K562 (cell line): Measurements from ENCODE around the gene TUB. TPM values are rescaled to one million over a fixed set of nuclear protein-coding genes. Genes with fewer than 3 reads are reported as not detected.

Source experiments
- ATAC-seq: fragments of 200-7000 bp; cut with Tn5 transposase; 3 replicates; pipeline ENCODE4 v1.9.1; 2020; ENCODE audit warnings: moderate library complexity
- BruUV-seq: library from RNA; stranded (reverse); fragments of 400-500 nt; replicated peaks from 2 replicates; lab custom pipeline; 2021; lab: Mats Ljungman, UMichigan
- CTCF ChIA-PET: fragments of 300-600 bp; formaldehyde crosslinking; extraction: SDS; loops from one replicate; lab custom pipeline; 2021; ENCODE audit warnings: low intra/inter-chr PET ratio; lab: Yijun Ruan, JAX
- POLR2A ChIA-PET: fragments of 300-600, 350-650 bp; sonication (Branson Sonifier 250); formaldehyde crosslinking; extraction: SDS; loops from one replicate; lab custom pipeline; 2021; ENCODE audit warnings: antibody characterized with exemption, inconsistent platforms; lab: Yijun Ruan, JAX
- DNase-seq, 4 experiments: peaks; one replicate each; pipeline versions ENCODE4 v3.0.0 to v3.0.0-alpha.2; 2011 to 2018; ENCODE audit warnings: low spot score in 3 of 4, mixed read lengths in 3 of 4; ENCODE audit errors: extremely low read depth in 1 of 4
- FAIRE-seq: peaks from 2 replicates; lab custom pipeline; 2011; peaks lifted over from hg19 to GRCh38; lab: Jason Lieb, UNC
- H2AFZ ChIP-seq: 2 replicates; pipeline ENCODE4 v1.6.0; 2011; ENCODE audit warnings: low read depth, low read length, control low read depth, inconsistent platforms
- H3K27ac ChIP-seq: fragments of 200-600 bp; 3 replicates; pipeline ENCODE4 v1.8.0; 2011; ENCODE audit warnings: low read depth, mild to moderate bottlenecking, control low read depth, inconsistent platforms, low read length, moderate library complexity, mixed read lengths; ENCODE audit errors: extremely low read depth
- H3K27me3 ChIP-seq, 2 experiments: fragments of 300-600 bp in 1 of 2; 2 replicates in 1 of 2; 3 replicates in 1 of 2; pipeline versions ENCODE4 v1.6.0 to v1.8.0; 2011; ENCODE audit warnings: inconsistent platforms in 2 of 2, low read length in 2 of 2, mild to moderate bottlenecking in 1 of 2, mixed read lengths in 1 of 2, moderate library complexity in 1 of 2; ENCODE audit not compliant: control insufficient read depth in 2 of 2, insufficient read depth in 2 of 2
- H3K36me3 ChIP-seq: fragments of 300-600 bp; 3 replicates; pipeline ENCODE4 v1.8.0; 2011; ENCODE audit warnings: mild to moderate bottlenecking, low read length, inconsistent platforms; ENCODE audit not compliant: control insufficient read depth, insufficient read depth
- H3K4me1 ChIP-seq, 2 experiments: fragments of 200-600 bp in 1 of 2; replicated peaks in 1 of 2; 2 replicates in 1 of 2; 3 replicates in 1 of 2; pipeline versions ENCODE4 v1.5.1 to v1.8.0; 2011; ENCODE audit warnings: inconsistent platforms in 2 of 2, low read length in 2 of 2, mild to moderate bottlenecking in 1 of 2, mixed read lengths in 1 of 2, moderate library complexity in 1 of 2; ENCODE audit not compliant: control insufficient read depth in 2 of 2, insufficient read depth in 2 of 2
- H3K4me2 ChIP-seq: 2 replicates; pipeline ENCODE4 v1.6.1; 2011; ENCODE audit warnings: low read length, control low read depth, inconsistent platforms, mixed read lengths; ENCODE audit not compliant: insufficient read depth
- H3K4me3 ChIP-seq: fragments of 200-600 bp; sonication (generic), shearing (Covaris generic); 2 replicates; pipeline ENCODE4 v1.5.1; 2016; ENCODE audit warnings: control low read depth, inconsistent platforms
- H3K79me2 ChIP-seq: fragments of 200-600 bp; 3 replicates; pipeline ENCODE4 v1.8.0; 2011; ENCODE audit warnings: low read length, inconsistent platforms; ENCODE audit not compliant: control insufficient read depth, insufficient read depth
- H3K9ac ChIP-seq, 2 experiments: 2 replicates each; pipeline versions ENCODE4 v1.6.0 to v1.6.1; 2011; ENCODE audit warnings: low read depth in 2 of 2, low read length in 2 of 2, control low read depth in 1 of 2, inconsistent platforms in 1 of 2, mild to moderate bottlenecking in 1 of 2, mixed read lengths in 1 of 2; ENCODE audit not compliant: insufficient read depth in 1 of 2
- H3K9me1 ChIP-seq: one replicate; pipeline ENCODE4 v1.6.0; 2011; ENCODE audit warnings: inconsistent platforms, mild to moderate bottlenecking, low read length, moderate library complexity; ENCODE audit not compliant: control insufficient read depth, insufficient read depth
- H3K9me3 ChIP-seq: replicated peaks from 2 replicates; pipeline ENCODE4 v1.5.1; 2011; ENCODE audit warnings: low read depth, low read length, inconsistent platforms; ENCODE audit not compliant: control insufficient read depth, insufficient read depth
- H4K20me1 ChIP-seq: replicated peaks from 2 replicates; pipeline ENCODE4 v1.6.1; 2011; ENCODE audit warnings: low read length, inconsistent platforms, mixed read lengths; ENCODE audit not compliant: control insufficient read depth, insufficient read depth
- C11orf30 ChIP-seq: fragments of 450-650 bp; IDR thresholded peaks from 2 replicates; pipeline ENCODE4 v1.6.1; 2016; ENCODE audit warnings: low read depth, mild to moderate bottlenecking
- COPS2 ChIP-seq: fragments of 450-650 bp; conservative IDR thresholded peaks from 2 replicates; pipeline ENCODE4 v1.6.1; 2016; ENCODE audit warnings: mild to moderate bottlenecking, moderate library complexity
- GTF2A2 ChIP-seq: IDR thresholded peaks from 2 replicates; pipeline ENCODE4 v1.6.1; 2016; ENCODE audit warnings: mild to moderate bottlenecking, missing genetic modification characterization, missing compliant biosample characterization
- HNRNPH1 ChIP-seq: fragments of 200-400 bp; formaldehyde crosslinking; optimal IDR thresholded peaks from 2 replicates; pipeline ENCODE3; 2017; ENCODE audit warnings: low read depth, mild to moderate bottlenecking, low read length, moderate library complexity
- MAFF ChIP-seq: IDR thresholded peaks from 2 replicates; pipeline ENCODE4 v1.6.1; 2012; ENCODE audit warnings: low read length, improper control_type of control experiment
- MAFG ChIP-seq: fragments of 450-650 bp; conservative IDR thresholded peaks from 2 replicates; pipeline ENCODE4 v1.6.1; 2016; ENCODE audit warnings: missing genetic modification characterization, missing compliant biosample characterization
- MTA1 ChIP-seq: fragments of 450-650 bp; IDR thresholded peaks from 2 replicates; pipeline ENCODE4 v1.6.1; 2017; ENCODE audit warnings: borderline replicate concordance
- NFXL1 ChIP-seq: fragments of 450-650 bp; formaldehyde crosslinking; IDR thresholded peaks from 2 replicates; pipeline ENCODE4 v1.4.0; 2021; ENCODE audit warnings: mild to moderate bottlenecking
- RBM39 ChIP-seq: fragments of 200-400 bp; formaldehyde crosslinking; optimal IDR thresholded peaks from 2 replicates; pipeline ENCODE3; 2018; ENCODE audit warnings: low read depth, low read length
- TAL1 ChIP-seq: fragments of 450-650 bp; IDR thresholded peaks from 2 replicates; pipeline ENCODE4 v1.6.1; 2016; ENCODE audit warnings: mild to moderate bottlenecking
- XRCC5 ChIP-seq: fragments of 200-400 bp; formaldehyde crosslinking; IDR thresholded peaks from 2 replicates; pipeline ENCODE4 v1.6.1; 2017; ENCODE audit warnings: low read depth, mild to moderate bottlenecking, low read length
- ZBED1 ChIP-seq: IDR thresholded peaks from 2 replicates; pipeline ENCODE4 v1.6.1; 2014
- ZNF316 ChIP-seq: fragments of 450-650 bp; IDR thresholded peaks from 2 replicates; pipeline ENCODE4 v1.6.1; 2016
- ZNF583 ChIP-seq: fragments of 250-450 bp; sonication (Bioruptor Pico); IDR thresholded peaks from 2 replicates; pipeline ENCODE4 v1.4.0; 2020
- WGBS: fragments of 100-300 bp; shearing (Covaris generic); methylation state at CpG from one replicate; pipeline ENCODE4 v1.1.6; 2016; ENCODE audit warnings: low coverage, mixed read lengths; ENCODE audit not compliant: insufficient coverage; ENCODE audit errors: missing lambda C conversion rate; 5-methylcytosine and 5-hydroxymethylcytosine counted together
- in situ Hi-C: fragments of 300-500 bp; cut with MboI; formaldehyde crosslinking; loops from 4 replicates; pipeline ENCODE4 v1.15.0; 2018; ENCODE audit warnings: inconsistent platforms, mixed read lengths
- intact Hi-C: fragments of 100-400 bp; cut with micrococcal nuclease; formaldehyde crosslinking; loops from 2 replicates; pipeline ENCODE4 v1.14.2; 2022
- polyA plus RNA-seq, 8 experiments: library from polyadenylated mRNA; depleted of rRNA in 4 of 8; stranded (reverse) in 5 of 8; unstranded in 3 of 8; fragments of >200 nt; fragmentation: Nextera tagmentation in 2 of 8; fragmentation: Illumina TruSeq in 1 of 8; extraction: Ambion mirVana in 2 of 8; extraction: Trizol in 1 of 8; gene quantifications; 2 replicates each; pipeline versions ENCODE4 v1.2.1 to v1.2.3, GENCODE V29; 2011 to 2014; ENCODE audit warnings: inconsistent platforms in 1 of 8, missing spikeins in 1 of 8
- total RNA-seq, 7 experiments: library from RNA; depleted of rRNA in 6 of 7; stranded (reverse); fragments of >200 nt in 6 of 7; fragmentation: Illumina TruSeq in 2 of 7; extraction: Trizol in 2 of 7; gene quantifications; 2 replicates each; pipeline versions ENCODE4 v1.2.1 to v1.2.3, GENCODE V29; 2011 to 2021; ENCODE audit warnings: low replicate concordance in 1 of 7
- TF ChIP-seq, protein P1 (sequence below): fragments of 250-450 bp; sonication (Bioruptor Pico); IDR thresholded peaks from 2 replicates; pipeline ENCODE4 v1.8.0; 2021; ENCODE audit warnings: moderate library complexity, mild to moderate bottlenecking, inconsistent platforms
- TF ChIP-seq, protein P2 (sequence below), 2 experiments: fragments of 450-650 bp in 1 of 2; sonication (generic) in 1 of 2; formaldehyde crosslinking; conservative IDR thresholded peaks; 2 replicates each; pipeline versions ENCODE4 v1.4.0 to v1.8.1; 2020 to 2022; ENCODE audit warnings: mild to moderate bottlenecking in 1 of 2, missing genetic modification reagents in 1 of 2
- TF ChIP-seq, protein P3 (sequence below), 3 experiments: IDR thresholded peaks in 2 of 3; conservative IDR thresholded peaks in 1 of 3; 2 replicates each; pipeline ENCODE4 v1.5.1; 2011 to 2012; ENCODE audit warnings: low read length in 3 of 3, mild to moderate bottlenecking in 3 of 3, control low read depth in 2 of 3, improper control_type of control experiment in 1 of 3, inconsistent platforms in 1 of 3, low read depth in 1 of 3, mixed read lengths in 1 of 3, moderate library complexity in 1 of 3; ENCODE audit not compliant: insufficient read depth in 2 of 3

The TUB gene
- total and polyA plus RNA-seq, 9 of the 15 experiments (the other 6 are each of a cell fraction or from before 2014, with no cell fraction given): not detected

DNA sequence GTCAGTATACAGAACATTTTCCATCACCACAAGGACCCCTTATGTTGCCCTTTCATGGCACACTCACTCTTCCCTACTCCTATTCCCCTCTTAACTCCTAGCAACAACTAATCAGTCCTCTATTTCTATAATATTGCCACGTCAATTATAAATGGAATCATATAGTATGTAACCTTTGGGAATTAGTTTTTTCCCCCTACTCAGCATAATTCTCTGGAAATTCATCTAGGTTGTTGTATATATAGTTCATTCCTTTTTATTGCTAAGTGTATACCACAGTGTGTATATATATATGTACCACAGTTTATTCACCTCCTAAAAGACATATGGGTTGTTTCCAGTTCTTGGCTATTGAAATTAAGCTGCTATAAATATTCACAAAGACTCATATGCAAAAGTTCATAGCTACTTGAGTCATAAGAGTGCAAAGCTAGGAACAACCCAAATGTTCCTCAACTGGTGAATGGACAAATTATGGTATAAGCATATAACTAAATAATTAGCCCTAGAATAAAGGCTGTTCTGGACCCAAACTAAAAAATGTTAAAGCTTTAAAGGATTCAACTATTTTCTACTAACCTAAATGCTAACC lies 41.3 kb downstream of the TUB start:
- Histone ChIP-seq H3K9ac (no peak overlapping the region), H3K9me3 (no peaks in the 10 kb centered on the region), H3K79me2 (no peaks in the 10 kb centered on the region), H3K9me1 (no peaks in the 10 kb centered on the region), H3K27me3 (no peaks in the 10 kb centered on the region; a peak in 1 of 5 replicates), H3K4me3 (no peak overlapping the region), H4K20me1 (no peaks in the 10 kb centered on the region), H3K27ac (no peak overlapping the region), H3K4me2 (no peak overlapping the region), H3K36me3 (no peaks in the 10 kb centered on the region), H3K4me1 (no peaks in the 10 kb centered on the region), H2AFZ (no peak overlapping the region)
- peak; percentile 73 for TF ChIP-seq ZNF316
- no peak for TF ChIP-seq ZBED1
- TF ChIP-seq COPS2: no peak
- no peak for TF ChIP-seq XRCC5
- no peak for TF ChIP-seq ZNF583 (CRISPR knock-in tag)
- peak; percentile 33; the same call in 1 of the 2 replicates for TF ChIP-seq MAFF
- TF ChIP-seq GTF2A2: no peak
- TF ChIP-seq, protein P1, sequence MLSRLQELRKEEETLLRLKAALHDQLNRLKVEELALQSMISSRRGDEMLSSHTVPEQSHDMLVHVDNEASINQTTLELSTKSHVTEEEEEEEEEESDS: no peak
- TF ChIP-seq RBM39: no peak
- TF ChIP-seq NFXL1: no peak
- peak; percentile 35; the same call in 1 of the 2 replicates for TF ChIP-seq C11orf30
- TF ChIP-seq, protein P2, sequence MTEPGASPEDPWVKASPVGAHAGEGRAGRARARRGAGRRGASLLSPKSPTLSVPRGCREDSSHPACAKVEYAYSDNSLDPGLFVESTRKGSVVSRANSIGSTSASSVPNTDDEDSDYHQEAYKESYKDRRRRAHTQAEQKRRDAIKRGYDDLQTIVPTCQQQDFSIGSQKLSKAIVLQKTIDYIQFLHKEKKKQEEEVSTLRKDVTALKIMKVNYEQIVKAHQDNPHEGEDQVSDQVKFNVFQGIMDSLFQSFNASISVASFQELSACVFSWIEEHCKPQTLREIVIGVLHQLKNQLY (CRISPR knock-in tag; conservative IDR thresholded peaks at IDR 0.05): no peak
- no peak for TF ChIP-seq HNRNPH1
- TF ChIP-seq, protein P3, sequence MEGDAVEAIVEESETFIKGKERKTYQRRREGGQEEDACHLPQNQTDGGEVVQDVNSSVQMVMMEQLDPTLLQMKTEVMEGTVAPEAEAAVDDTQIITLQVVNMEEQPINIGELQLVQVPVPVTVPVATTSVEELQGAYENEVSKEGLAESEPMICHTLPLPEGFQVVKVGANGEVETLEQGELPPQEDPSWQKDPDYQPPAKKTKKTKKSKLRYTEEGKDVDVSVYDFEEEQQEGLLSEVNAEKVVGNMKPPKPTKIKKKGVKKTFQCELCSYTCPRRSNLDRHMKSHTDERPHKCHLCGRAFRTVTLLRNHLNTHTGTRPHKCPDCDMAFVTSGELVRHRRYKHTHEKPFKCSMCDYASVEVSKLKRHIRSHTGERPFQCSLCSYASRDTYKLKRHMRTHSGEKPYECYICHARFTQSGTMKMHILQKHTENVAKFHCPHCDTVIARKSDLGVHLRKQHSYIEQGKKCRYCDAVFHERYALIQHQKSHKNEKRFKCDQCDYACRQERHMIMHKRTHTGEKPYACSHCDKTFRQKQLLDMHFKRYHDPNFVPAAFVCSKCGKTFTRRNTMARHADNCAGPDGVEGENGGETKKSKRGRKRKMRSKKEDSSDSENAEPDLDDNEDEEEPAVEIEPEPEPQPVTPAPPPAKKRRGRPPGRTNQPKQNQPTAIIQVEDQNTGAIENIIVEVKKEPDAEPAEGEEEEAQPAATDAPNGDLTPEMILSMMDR (IDR thresholded peaks at IDR 0.05 in 2 of 3, conservative IDR thresholded peaks at IDR 0.05 in 1 of 3; ENCODE audit: insufficient read depth in 2 of 3, low read depth in 1 of 3, low read length in 3 of 3): no peak
- TF ChIP-seq MTA1: no peak
- TF ChIP-seq TAL1: no peak
- TF ChIP-seq MAFG: peak; percentile 16; the same call in 1 of the 2 replicates
- ChIA-PET CTCF (no interaction called here), POLR2A (interaction anchor here (1.1 kb wide), 1 partner anchor 23 kb away, joined by 3 read pairs; no protein-coding TSS in a partner anchor)
- 0% methylated on average over 1 of the region's 1 CpG for WGBS
- DNase-seq: no peak
- ATAC-seq: no peak
- intact Hi-C loops (no loop called here), in situ Hi-C loops (no loop called here)
- BruUV-seq: no TSS peak
- FAIRE-seq: no peak
